K562 (cell line): ENCODE results near the gene GYG2. TPM values are rescaled to one million over a fixed set of nuclear protein-coding genes. Genes with fewer than 3 reads are reported as not detected.

ENCODE experiments used
- ATAC-seq: fragments of 200-7000 bp; cut with Tn5 transposase; 3 replicates; pipeline ENCODE4 v1.9.1; 2020; ENCODE audit warnings: moderate library complexity
- BruUV-seq: library from RNA; stranded (reverse); fragments of 400-500 nt; replicated peaks from 2 replicates; lab custom pipeline; 2021; lab: Mats Ljungman, UMichigan
- CTCF ChIA-PET: fragments of 300-600 bp; formaldehyde crosslinking; extraction: SDS; loops from one replicate; lab custom pipeline; 2021; ENCODE audit warnings: low intra/inter-chr PET ratio; lab: Yijun Ruan, JAX
- POLR2A ChIA-PET: fragments of 300-600, 350-650 bp; sonication (Branson Sonifier 250); formaldehyde crosslinking; extraction: SDS; loops from one replicate; lab custom pipeline; 2021; ENCODE audit warnings: antibody characterized with exemption, inconsistent platforms; lab: Yijun Ruan, JAX
- DNase-seq, 4 experiments: peaks; one replicate each; pipeline versions ENCODE4 v3.0.0 to v3.0.0-alpha.2; 2011 to 2018; ENCODE audit warnings: low spot score in 3 of 4, mixed read lengths in 3 of 4; ENCODE audit errors: extremely low read depth in 1 of 4
- FAIRE-seq: peaks from 2 replicates; lab custom pipeline; 2011; peaks lifted over from hg19 to GRCh38; lab: Jason Lieb, UNC
- H2AFZ ChIP-seq: 2 replicates; pipeline ENCODE4 v1.6.0; 2011; ENCODE audit warnings: low read depth, low read length, control low read depth, inconsistent platforms
- H3K27ac ChIP-seq: fragments of 200-600 bp; 3 replicates; pipeline ENCODE4 v1.8.0; 2011; ENCODE audit warnings: low read depth, mild to moderate bottlenecking, control low read depth, inconsistent platforms, low read length, moderate library complexity, mixed read lengths; ENCODE audit errors: extremely low read depth
- H3K27me3 ChIP-seq, 2 experiments: fragments of 300-600 bp in 1 of 2; 2 replicates in 1 of 2; 3 replicates in 1 of 2; pipeline versions ENCODE4 v1.6.0 to v1.8.0; 2011; ENCODE audit warnings: inconsistent platforms in 2 of 2, low read length in 2 of 2, mild to moderate bottlenecking in 1 of 2, mixed read lengths in 1 of 2, moderate library complexity in 1 of 2; ENCODE audit not compliant: control insufficient read depth in 2 of 2, insufficient read depth in 2 of 2
- H3K36me3 ChIP-seq: fragments of 300-600 bp; 3 replicates; pipeline ENCODE4 v1.8.0; 2011; ENCODE audit warnings: mild to moderate bottlenecking, low read length, inconsistent platforms; ENCODE audit not compliant: control insufficient read depth, insufficient read depth
- H3K4me1 ChIP-seq, 2 experiments: fragments of 200-600 bp in 1 of 2; replicated peaks in 1 of 2; 2 replicates in 1 of 2; 3 replicates in 1 of 2; pipeline versions ENCODE4 v1.5.1 to v1.8.0; 2011; ENCODE audit warnings: inconsistent platforms in 2 of 2, low read length in 2 of 2, mild to moderate bottlenecking in 1 of 2, mixed read lengths in 1 of 2, moderate library complexity in 1 of 2; ENCODE audit not compliant: control insufficient read depth in 2 of 2, insufficient read depth in 2 of 2
- H3K4me2 ChIP-seq: 2 replicates; pipeline ENCODE4 v1.6.1; 2011; ENCODE audit warnings: low read length, control low read depth, inconsistent platforms, mixed read lengths; ENCODE audit not compliant: insufficient read depth
- H3K4me3 ChIP-seq: fragments of 200-600 bp; sonication (generic), shearing (Covaris generic); 2 replicates; pipeline ENCODE4 v1.5.1; 2016; ENCODE audit warnings: control low read depth, inconsistent platforms
- H3K79me2 ChIP-seq: fragments of 200-600 bp; 3 replicates; pipeline ENCODE4 v1.8.0; 2011; ENCODE audit warnings: low read length, inconsistent platforms; ENCODE audit not compliant: control insufficient read depth, insufficient read depth
- H3K9ac ChIP-seq, 2 experiments: 2 replicates each; pipeline versions ENCODE4 v1.6.0 to v1.6.1; 2011; ENCODE audit warnings: low read depth in 2 of 2, low read length in 2 of 2, control low read depth in 1 of 2, inconsistent platforms in 1 of 2, mild to moderate bottlenecking in 1 of 2, mixed read lengths in 1 of 2; ENCODE audit not compliant: insufficient read depth in 1 of 2
- H3K9me1 ChIP-seq: one replicate; pipeline ENCODE4 v1.6.0; 2011; ENCODE audit warnings: inconsistent platforms, mild to moderate bottlenecking, low read length, moderate library complexity; ENCODE audit not compliant: control insufficient read depth, insufficient read depth
- H3K9me3 ChIP-seq: replicated peaks from 2 replicates; pipeline ENCODE4 v1.5.1; 2011; ENCODE audit warnings: low read depth, low read length, inconsistent platforms; ENCODE audit not compliant: control insufficient read depth, insufficient read depth
- H4K20me1 ChIP-seq: replicated peaks from 2 replicates; pipeline ENCODE4 v1.6.1; 2011; ENCODE audit warnings: low read length, inconsistent platforms, mixed read lengths; ENCODE audit not compliant: control insufficient read depth, insufficient read depth
- ZKSCAN3 ChIP-seq: fragments of 250-450 bp; sonication (Bioruptor Pico); IDR thresholded peaks from 2 replicates; pipeline ENCODE4 v1.4.0; 2020
- WGBS: fragments of 100-300 bp; shearing (Covaris generic); methylation state at CpG from one replicate; pipeline ENCODE4 v1.1.6; 2016; ENCODE audit warnings: low coverage, mixed read lengths; ENCODE audit not compliant: insufficient coverage; ENCODE audit errors: missing lambda C conversion rate; 5-methylcytosine and 5-hydroxymethylcytosine counted together
- in situ Hi-C: fragments of 300-500 bp; cut with MboI; formaldehyde crosslinking; loops from 4 replicates; pipeline ENCODE4 v1.15.0; 2018; ENCODE audit warnings: inconsistent platforms, mixed read lengths
- intact Hi-C: fragments of 100-400 bp; cut with micrococcal nuclease; formaldehyde crosslinking; loops from 2 replicates; pipeline ENCODE4 v1.14.2; 2022
- polyA plus RNA-seq, 8 experiments: library from polyadenylated mRNA; depleted of rRNA in 4 of 8; stranded (reverse) in 5 of 8; unstranded in 3 of 8; fragments of >200 nt; fragmentation: Nextera tagmentation in 2 of 8; fragmentation: Illumina TruSeq in 1 of 8; extraction: Ambion mirVana in 2 of 8; extraction: Trizol in 1 of 8; gene quantifications; 2 replicates each; pipeline versions ENCODE4 v1.2.1 to v1.2.3, GENCODE V29; 2011 to 2014; ENCODE audit warnings: inconsistent platforms in 1 of 8, missing spikeins in 1 of 8
- total RNA-seq, 7 experiments: library from RNA; depleted of rRNA in 6 of 7; stranded (reverse); fragments of >200 nt in 6 of 7; fragmentation: Illumina TruSeq in 2 of 7; extraction: Trizol in 2 of 7; gene quantifications; 2 replicates each; pipeline versions ENCODE4 v1.2.1 to v1.2.3, GENCODE V29; 2011 to 2021; ENCODE audit warnings: low replicate concordance in 1 of 7
- TF ChIP-seq, protein P1 (sequence below), 2 experiments: IDR thresholded peaks in 1 of 2; conservative IDR thresholded peaks in 1 of 2; 2 replicates each; pipeline ENCODE4 v1.6.1; 2016; ENCODE audit warnings: low read depth in 2 of 2, mild to moderate bottlenecking in 1 of 2, missing compliant biosample characterization in 1 of 2, missing genetic modification characterization in 1 of 2, moderate library complexity in 1 of 2

The GYG2 gene
- total and polyA plus RNA-seq, 9 of the 15 experiments (the other 6 are each of a cell fraction or from before 2014, with no cell fraction given): 0.24 to 4.4 (median 2.9) TPM

DNA sequence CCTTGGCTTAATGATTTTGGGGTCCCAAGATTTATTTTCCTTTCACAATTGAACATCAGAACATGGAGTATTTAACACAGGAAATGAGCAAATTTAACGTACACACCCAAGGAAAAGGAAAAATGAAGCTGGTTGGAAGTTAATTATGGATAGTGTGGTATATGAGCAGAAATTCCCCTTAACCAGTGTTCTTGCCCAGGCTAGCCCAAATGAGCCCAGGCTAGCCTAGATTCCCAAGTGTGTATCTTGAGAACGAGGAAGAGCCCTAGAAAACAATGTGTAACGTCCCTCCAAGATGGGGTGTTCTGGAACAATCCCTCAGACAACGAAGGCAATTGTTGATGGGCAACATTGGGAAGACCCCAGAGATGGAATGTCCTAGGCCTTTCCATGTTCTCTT, 43.2 kb upstream of the GYG2 start:
- ATAC-seq: no peak
- peak; percentile 98 for TF ChIP-seq ZKSCAN3 (CRISPR knock-in tag)
- TF ChIP-seq, protein P1, sequence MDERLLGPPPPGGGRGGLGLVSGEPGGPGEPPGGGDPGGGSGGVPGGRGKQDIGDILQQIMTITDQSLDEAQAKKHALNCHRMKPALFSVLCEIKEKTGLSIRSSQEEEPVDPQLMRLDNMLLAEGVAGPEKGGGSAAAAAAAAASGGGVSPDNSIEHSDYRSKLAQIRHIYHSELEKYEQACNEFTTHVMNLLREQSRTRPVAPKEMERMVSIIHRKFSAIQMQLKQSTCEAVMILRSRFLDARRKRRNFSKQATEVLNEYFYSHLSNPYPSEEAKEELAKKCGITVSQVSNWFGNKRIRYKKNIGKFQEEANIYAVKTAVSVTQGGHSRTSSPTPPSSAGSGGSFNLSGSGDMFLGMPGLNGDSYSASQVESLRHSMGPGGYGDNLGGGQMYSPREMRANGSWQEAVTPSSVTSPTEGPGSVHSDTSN (CRISPR knock-in tag; IDR thresholded peaks at IDR 0.05; ENCODE audit: low read depth): no peak
- TF ChIP-seq, protein P1 (tag; conservative IDR thresholded peaks at IDR 0.05; ENCODE audit: low read depth): no peak
- TF ChIP-seq, all 486 proteins: peak for 1
- Histone ChIP-seq H3K4me1 (no peaks in the 10 kb centered on the region; a peak in 1 of 5 replicates), H3K9me1 (no peaks in the 10 kb centered on the region), H2AFZ (no peak overlapping the region), H3K36me3 (no peaks in the 10 kb centered on the region), H3K4me2 (no peak overlapping the region), H3K27ac (no peak overlapping the region), H3K9me3 (no peaks in the 10 kb centered on the region), H3K79me2 (no peaks in the 10 kb centered on the region), H3K27me3 (no peaks in the 10 kb centered on the region; a peak in 2 of 5 replicates), H3K4me3 (no peak overlapping the region), H4K20me1 (no peaks in the 10 kb centered on the region), H3K9ac (no peak overlapping the region)
- ChIA-PET CTCF (no interaction called here), POLR2A (no interaction called here)
- no peak for DNase-seq
- intact Hi-C loops (no loop called here), in situ Hi-C loops (no loop called here)
- 8% methylated on average over 4 of the region's 4 CpGs for WGBS
- no peak for FAIRE-seq
- no TSS peak for BruUV-seq
